HepG2 (cell line): Measurements from ENCODE around the gene KISS1R. TPM values are rescaled to one million over a fixed set of nuclear protein-coding genes. Genes with fewer than 3 reads are reported as not detected.
"Not testable (repeated sequence)": the region's sequence is repeated elsewhere in the genome, so short reads cannot be mapped to it uniquely, and the experiment has no call there.

ENCODE experiments used
- ATAC-seq: fragments of 200-7000 bp; cut with Tn5 transposase; 3 replicates; pipeline ENCODE4 v1.9.1; 2020; ENCODE audit warnings: mild to moderate bottlenecking, moderate library complexity
- BruUV-seq: library from RNA; stranded (reverse); fragments of 400-500 nt; replicated peaks from 2 replicates; lab custom pipeline; 2021; lab: Mats Ljungman, UMichigan
- CTCF ChIA-PET: fragments of 300-600 bp; formaldehyde crosslinking; extraction: SDS; loops from one replicate; lab custom pipeline; 2021; ENCODE audit warnings: low total read pairs, inconsistent platforms, low intra/inter-chr PET ratio; lab: Yijun Ruan, JAX
- POLR2A ChIA-PET: fragments of 350-600 bp; sonication (Branson Sonifier 250); formaldehyde crosslinking; loops from one replicate; lab custom pipeline; 2020; ENCODE audit warnings: antibody characterized with exemption, inconsistent platforms; lab: Yijun Ruan, JAX
- DNase-seq: peaks from one replicate; pipeline ENCODE4 v3.0.0-alpha.2; 2015; ENCODE audit warnings: low spot score
- FAIRE-seq: peaks from 3 replicates; lab custom pipeline; 2011; peaks lifted over from hg19 to GRCh38; lab: Jason Lieb, UNC
- H2AFZ ChIP-seq: one replicate; pipeline ENCODE4 v1.6.1; 2011; ENCODE audit warnings: low read length, inconsistent platforms
- H3K27ac ChIP-seq: fragments of 300-600 bp; 3 replicates; pipeline ENCODE4 v1.8.0; 2011; ENCODE audit warnings: mixed run types, mild to moderate bottlenecking, mixed read lengths, low read length, inconsistent platforms; ENCODE audit not compliant: insufficient read depth; ENCODE audit errors: extremely low read length
- H3K27me3 ChIP-seq, 2 experiments: fragments of 200-600 bp in 1 of 2; 2 replicates in 1 of 2; 3 replicates in 1 of 2; pipeline versions ENCODE4 v1.6.0 to v1.8.0; 2011; ENCODE audit warnings: low read length in 2 of 2, mild to moderate bottlenecking in 2 of 2, moderate library complexity in 2 of 2, inconsistent platforms in 1 of 2; ENCODE audit not compliant: insufficient read depth in 2 of 2, control insufficient read depth in 1 of 2
- H3K36me3 ChIP-seq, 2 experiments: fragments of 200-600 bp in 1 of 2; replicated peaks in 1 of 2; 2 replicates in 1 of 2; 3 replicates in 1 of 2; pipeline versions ENCODE4 v1.5.1 to v1.8.0; 2011; ENCODE audit warnings: low read length in 2 of 2, inconsistent platforms in 1 of 2; ENCODE audit not compliant: insufficient read depth in 2 of 2, control insufficient read depth in 1 of 2
- H3K4me1 ChIP-seq: 2 replicates; pipeline ENCODE4 v1.5.1; 2012; ENCODE audit warnings: low read length, inconsistent platforms; ENCODE audit not compliant: insufficient read depth
- H3K4me2 ChIP-seq: 2 replicates; pipeline ENCODE4 v1.6.0; 2011; ENCODE audit warnings: low read depth, low read length, inconsistent platforms
- H3K4me3 ChIP-seq, 3 experiments: fragments of 200-600 bp in 1 of 3; sonication (generic), shearing (Covaris generic) in 1 of 3; replicated peaks in 1 of 3; 2 replicates each; pipeline ENCODE4 v1.5.1; 2011 to 2016; ENCODE audit warnings: low read length in 3 of 3, inconsistent platforms in 2 of 3, low read depth in 2 of 3, mild to moderate bottlenecking in 2 of 3, control low read depth in 1 of 3, mixed read lengths in 1 of 3; ENCODE audit not compliant: insufficient read depth in 1 of 3
- H3K79me2 ChIP-seq: one replicate; pipeline ENCODE4 v1.6.1; 2011; ENCODE audit warnings: low read length, inconsistent platforms; ENCODE audit not compliant: insufficient read depth
- H3K9ac ChIP-seq: 2 replicates; pipeline ENCODE4 v1.6.0; 2011; ENCODE audit warnings: mild to moderate bottlenecking, low read depth, low read length, inconsistent platforms; ENCODE audit not compliant: insufficient read depth
- H3K9me3 ChIP-seq: 2 replicates; pipeline ENCODE4 v1.5.1; 2012; ENCODE audit warnings: mild to moderate bottlenecking, low read length
- H4K20me1 ChIP-seq: 2 replicates; pipeline ENCODE4 v1.6.0; 2011; ENCODE audit warnings: inconsistent platforms, mild to moderate bottlenecking, low read length, moderate library complexity; ENCODE audit not compliant: insufficient read depth
- CEBPB ChIP-seq: IDR thresholded peaks from 2 replicates; pipeline ENCODE4 v1.6.1; 2011; ENCODE audit warnings: low read depth, low read length, improper control_type of control experiment, borderline replicate concordance
- CEBPG ChIP-seq: IDR thresholded peaks from 2 replicates; pipeline ENCODE4 v1.6.1; 2016
- PRDM4 ChIP-seq: sonication (generic); formaldehyde crosslinking; IDR thresholded peaks from 2 replicates; pipeline ENCODE4 v1.9.0; 2021; ENCODE audit warnings: missing genetic modification reagents, borderline replicate concordance
- RCOR2 ChIP-seq: IDR thresholded peaks from 2 replicates; pipeline ENCODE4 v1.6.1; 2016; ENCODE audit warnings: missing biosample characterization, missing genetic modification reagents
- ZBTB33 ChIP-seq: sonication (generic); formaldehyde crosslinking; IDR thresholded peaks from 2 replicates; pipeline ENCODE4 v1.4.0; 2020; ENCODE audit warnings: missing genetic modification reagents
- ZBTB4 ChIP-seq: sonication (generic); formaldehyde crosslinking; IDR thresholded peaks from 2 replicates; pipeline ENCODE4 v1.4.0; 2020; ENCODE audit warnings: missing genetic modification reagents, mild to moderate bottlenecking, borderline replicate concordance
- ZFP90 ChIP-seq: sonication (generic); formaldehyde crosslinking; IDR thresholded peaks from 2 replicates; pipeline ENCODE4 v1.8.0; 2022; ENCODE audit warnings: missing genetic modification reagents, mild to moderate bottlenecking, inconsistent platforms, borderline replicate concordance
- ZMYM3 ChIP-seq: sonication (generic); formaldehyde crosslinking; IDR thresholded peaks from 2 replicates; pipeline ENCODE4 v1.5.1; 2020; ENCODE audit warnings: mild to moderate bottlenecking, missing genetic modification reagents
- ZNF121 ChIP-seq: sonication (generic); formaldehyde crosslinking; IDR thresholded peaks from 2 replicates; pipeline ENCODE4 v1.5.0; 2020; ENCODE audit warnings: mild to moderate bottlenecking, missing genetic modification reagents
- WGBS: methylation state at CpG from one replicate; pipeline ENCODE4 v1.1.6; 2017; ENCODE audit warnings: low lambda C conversion rate; 5-methylcytosine and 5-hydroxymethylcytosine counted together
- in situ Hi-C: cut with HindIII; loops from 2 replicates; pipeline ENCODE4 v1.10.0; 2017; ENCODE audit warnings: low pct_unique_long_range_greater_than_20kb; ENCODE audit not compliant: extremely low pct_ligation_motif_present
- intact Hi-C: fragments of 100-400 bp; cut with micrococcal nuclease; formaldehyde crosslinking; loops from one replicate; pipeline ENCODE4 v1.10.0; 2022; ENCODE audit not compliant: unreplicated experiment
- polyA plus RNA-seq, 8 experiments: library from polyadenylated mRNA; depleted of rRNA in 3 of 8; stranded (reverse) in 7 of 8; unstranded in 1 of 8; fragments of >200 nt; fragmentation: Illumina TruSeq in 4 of 8; extraction: Trizol in 4 of 8; gene quantifications; 2 replicates each; pipeline versions ENCODE4 v1.2.1 to v1.2.3, GENCODE V29; 2011 to 2016; ENCODE audit warnings: low read depth in 4 of 8, missing spikeins in 1 of 8, mixed read lengths in 1 of 8; ENCODE audit not compliant: insufficient read depth in 1 of 8
- total RNA-seq, 5 experiments: library from RNA; depleted of rRNA; stranded (reverse); fragments of >200 nt; fragmentation: Illumina TruSeq; extraction: Trizol; gene quantifications; 2 replicates each; pipeline ENCODE4 v1.2.3, GENCODE V29; 2016; ENCODE audit warnings: low read depth in 1 of 5

The KISS1R gene
- total and polyA plus RNA-seq, 2 of the 13 experiments (the other 11 are each of a cell fraction or from before 2014, with no cell fraction given) = 1.1 to 10.2 TPM

- H2AFZ ChIP-seq, H3K9ac ChIP-seq, H3K27me3 ChIP-seq, FAIRE-seq, H4K20me1 ChIP-seq, intact Hi-C loops, H3K4me2 ChIP-seq, H3K4me3 ChIP-seq, CTCF ChIA-PET, H3K9me3 ChIP-seq, ATAC-seq, BruUV-seq, DNase-seq, in situ Hi-C loops: not testable (repeated sequence)
- peak overlapping the region; percentile 47 for H3K27ac ChIP-seq
- peaks cover 10 to 26% of the 10 kb centered on the region in 2 experiments; a peak in 4 of 5 replicates for H3K36me3 ChIP-seq
- peaks cover 71% of the 10 kb centered on the region for H3K79me2 ChIP-seq
- TF ChIP-seq ZFP90 (CRISPR knock-in tag) (peak; percentile 98), ZMYM3 (0 out of 2 replicates have a peak, but pooled peaks have one; percentile 56), ZNF121 (CRISPR knock-in tag) (peak; percentile 98), ZBTB33 (peak; percentile 75), PRDM4 (CRISPR knock-in tag) (0 out of 2 replicates have a peak, but pooled peaks have one; percentile 40), CEBPB (0 out of 2 replicates have a peak, but pooled peaks have one; percentile 4), CEBPG (peak; percentile 53), RCOR2 (CRISPR knock-in tag) (0 out of 2 replicates have a peak, but pooled peaks have one; percentile 24), ZBTB4 (CRISPR knock-in tag) (peak; percentile 16; the same call in 1 of the 2 replicates)
- 89% methylated on average over 9 of the region's 9 CpGs for WGBS
- H3K4me1 ChIP-seq = peaks cover 92% of the 10 kb centered on the region
- POLR2A ChIA-PET = interaction anchor here (1.6 kb wide), 1 partner anchor 25 kb away, joined by 5 read pairs; no protein-coding TSS in a partner anchor
Observed at GRCh38 chr19:957578-957977, 40.4 kb downstream of the KISS1R start.
